HCT116 (cell line): ENCODE measurements around the gene SIGLEC12. TPM values are rescaled to one million over a fixed set of nuclear protein-coding genes. Genes with fewer than 3 reads are reported as not detected.

ENCODE experiments used
- ATAC-seq: fragments of 200-7000 bp; cut with Tn5 transposase; 2 replicates; pipeline ENCODE4 v1.9.1; 2020; ENCODE audit warnings: mild to moderate bottlenecking, moderate library complexity
- BruUV-seq: library from RNA; stranded (reverse); fragments of 400-500 nt; replicated peaks from 2 replicates; lab custom pipeline; 2021; lab: Mats Ljungman, UMichigan
- CTCF ChIA-PET: fragments of 300-600 bp; sonication (Branson Sonifier 250); formaldehyde crosslinking; loops from one replicate; lab custom pipeline; 2021; ENCODE audit warnings: antibody characterized with exemption; lab: Charles Lee
- POLR2A ChIA-PET: fragments of 300-600, 350-600 bp; sonication (Branson Sonifier 250); formaldehyde crosslinking; loops from one replicate; lab custom pipeline; 2021; ENCODE audit warnings: antibody characterized with exemption; lab: Charles Lee
- RAD21 ChIA-PET, 2 experiments: fragments of 300-600 bp; sonication (Branson Sonifier 250); formaldehyde crosslinking; loops; one replicate each; lab custom pipeline; 2023; ENCODE audit warnings: low total read pairs in 2 of 2; ENCODE audit not compliant: uncharacterized antibody in 2 of 2, unreplicated experiment in 2 of 2, low non-redundant PET in 1 of 2; lab: Charles Lee
- DNase-seq: peaks from one replicate; pipeline ENCODE4 v3.0.0-alpha.2; 2010; ENCODE audit warnings: low read depth, low spot score
- H2AFZ ChIP-seq: fragments of 200-600 bp; shearing (Covaris generic), sonication (generic); 2 replicates; pipeline ENCODE4 v1.6.1; 2017; ENCODE audit warnings: low read depth, mixed run types, mixed read lengths, antibody characterized with exemption, low read length; ENCODE audit not compliant: poor library complexity, severe bottlenecking
- H3K27ac ChIP-seq: 2 replicates; pipeline ENCODE4 v1.5.1; 2012; ENCODE audit warnings: low read depth, low read length
- H3K27me3 ChIP-seq: fragments of 200-600 bp; sonication (generic); 2 replicates; pipeline ENCODE4 v1.6.1; 2016; ENCODE audit warnings: mixed run types, low read length, mixed read lengths; ENCODE audit not compliant: insufficient read depth
- H3K36me3 ChIP-seq, 2 experiments: fragments of 200-500 bp in 1 of 2; fragments of 200-600 bp in 1 of 2; sonication (Bioruptor generic) in 1 of 2; sonication (generic) in 1 of 2; 2 replicates each; pipeline versions ENCODE4 v1.5.1 to v1.6.1; 2014 to 2016; ENCODE audit warnings: low read length in 2 of 2, inconsistent platforms in 1 of 2, mixed read lengths in 1 of 2, mixed run types in 1 of 2; ENCODE audit not compliant: insufficient read depth in 2 of 2, control insufficient read depth in 1 of 2
- H3K4me1 ChIP-seq, 2 experiments: fragments of 200-600 bp in 1 of 2; sonication (generic) in 1 of 2; 2 replicates each; pipeline versions ENCODE4 v1.5.1 to v1.6.1; 2012 to 2017; ENCODE audit warnings: low read length in 2 of 2, inconsistent platforms in 1 of 2, mild to moderate bottlenecking in 1 of 2, mixed read lengths in 1 of 2, mixed run types in 1 of 2, moderate library complexity in 1 of 2; ENCODE audit not compliant: insufficient read depth in 2 of 2, control insufficient read depth in 1 of 2
- H3K4me2 ChIP-seq: fragments of 200-600 bp; sonication (generic); 2 replicates; pipeline ENCODE4 v1.6.1; 2017; ENCODE audit warnings: mixed run types, low read length, mixed read lengths
- H3K4me3 ChIP-seq, 2 experiments: fragments of 200-600 bp in 1 of 2; sonication (generic) in 1 of 2; replicated peaks in 1 of 2; 2 replicates each; pipeline ENCODE4 v1.5.1; 2011 to 2016; ENCODE audit warnings: low read length in 2 of 2, control low read depth in 1 of 2, low read depth in 1 of 2, mild to moderate bottlenecking in 1 of 2, mixed read lengths in 1 of 2, mixed run types in 1 of 2
- H3K79me2 ChIP-seq: fragments of 200-600 bp; sonication (generic); 2 replicates; pipeline ENCODE4 v1.6.1; 2017; ENCODE audit warnings: mild to moderate bottlenecking, mixed run types, low read length, moderate library complexity, mixed read lengths; ENCODE audit not compliant: insufficient read depth
- H3K9ac ChIP-seq: fragments of 200-600 bp; sonication (generic); 2 replicates; pipeline ENCODE4 v1.6.1; 2016; ENCODE audit warnings: low read length, mixed read lengths
- H3K9me2 ChIP-seq: fragments of 200-600 bp; sonication (generic), shearing (Covaris generic); 2 replicates; pipeline ENCODE4 v1.6.1; 2017; ENCODE audit warnings: mixed run types, mild to moderate bottlenecking, moderate library complexity; ENCODE audit not compliant: insufficient read depth
- H3K9me3 ChIP-seq, 2 experiments: fragments of 200-500 bp in 1 of 2; fragments of 200-600 bp in 1 of 2; sonication (Bioruptor generic) in 1 of 2; sonication (generic) in 1 of 2; 2 replicates each; pipeline ENCODE4 v1.6.1; 2014 to 2017; ENCODE audit warnings: low read length in 2 of 2, mixed read lengths in 2 of 2, inconsistent platforms in 1 of 2, low read depth in 1 of 2, mild to moderate bottlenecking in 1 of 2, mixed run types in 1 of 2, moderate library complexity in 1 of 2; ENCODE audit not compliant: control insufficient read depth in 1 of 2, insufficient read depth in 1 of 2
- H4K20me1 ChIP-seq: fragments of 200-600 bp; sonication (generic), shearing (Covaris generic); 2 replicates; pipeline ENCODE4 v1.6.1; 2017; ENCODE audit warnings: mixed run types, mild to moderate bottlenecking, moderate library complexity; ENCODE audit not compliant: insufficient read depth
- JUND ChIP-seq: IDR thresholded peaks from 2 replicates; pipeline ENCODE4 v1.6.1; 2012
- RAD21 ChIP-seq: IDR thresholded peaks from 2 replicates; pipeline ENCODE4 v1.6.1; 2012; ENCODE audit warnings: low read depth, mild to moderate bottlenecking
- SIN3A ChIP-seq: IDR thresholded peaks from 2 replicates; pipeline ENCODE4 v1.6.1; 2012; ENCODE audit warnings: low read depth
- ZFX ChIP-seq: fragments of 450-650 bp; IDR thresholded peaks from 2 replicates; pipeline ENCODE4 v1.6.1; 2017
- intact Hi-C: fragments of 100-400 bp; cut with micrococcal nuclease; formaldehyde crosslinking; loops from 2 replicates; pipeline ENCODE4 v1.10.0; 2022
- total RNA-seq: library from RNA; stranded (reverse); gene quantifications from one replicate; pipeline ENCODE4 v1.2.1, GENCODE V29; 2021; ENCODE audit not compliant: unreplicated experiment
- TF ChIP-seq, protein P1 (sequence below), 3 experiments: fragments of 200-600 bp in 1 of 3; sonication (generic) in 1 of 3; IDR thresholded peaks in 2 of 3; conservative IDR thresholded peaks in 1 of 3; 2 replicates each; pipeline ENCODE4 v1.5.1; 2012 to 2017; ENCODE audit warnings: low read depth in 2 of 3, low read length in 2 of 3, antibody characterized with exemption in 1 of 3, borderline replicate concordance in 1 of 3, control low read depth in 1 of 3, mild to moderate bottlenecking in 1 of 3, mixed read lengths in 1 of 3, mixed run types in 1 of 3, moderate library complexity in 1 of 3; ENCODE audit not compliant: insufficient read depth in 1 of 3

Gene SIGLEC12
- total RNA-seq, 1 experiment from 2014 or later: not detected

DNA sequence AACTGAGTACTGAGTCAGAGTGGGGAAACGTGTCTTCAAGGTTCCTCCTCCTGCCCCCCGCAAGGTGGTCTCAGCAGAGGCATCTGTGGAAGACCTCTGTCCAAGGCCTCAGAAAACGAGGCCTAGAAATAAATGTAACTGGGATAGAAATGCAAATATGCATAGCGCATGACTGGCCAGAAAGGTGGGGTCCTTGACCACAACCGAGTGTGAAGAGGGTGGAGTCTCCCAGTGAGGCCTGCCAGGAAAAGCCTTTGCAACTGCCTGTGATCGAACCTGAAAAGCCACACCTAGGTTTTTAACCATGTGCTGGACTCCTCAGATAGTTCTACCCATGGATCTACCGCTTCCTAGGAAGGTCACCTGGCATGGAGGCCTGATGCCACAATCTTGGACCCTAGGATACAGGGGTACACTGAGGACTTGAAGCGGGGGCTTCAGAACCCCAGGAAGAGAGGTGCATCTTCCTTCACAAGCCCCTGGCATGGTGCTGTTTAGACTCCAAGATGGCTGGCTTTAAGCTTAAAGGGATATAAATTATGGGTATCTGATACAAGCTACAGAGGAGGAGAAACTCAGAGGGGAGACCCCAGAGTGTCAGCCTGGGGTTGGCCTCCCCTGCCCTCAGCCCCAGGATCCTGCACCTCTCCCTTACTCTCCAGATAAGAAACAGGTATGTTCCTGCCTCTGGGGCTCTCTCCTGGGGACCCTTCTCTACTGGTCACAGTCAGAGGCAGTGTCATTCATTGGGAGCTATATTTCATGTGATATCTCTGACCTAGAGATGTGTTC lies 48.1 kb upstream of the SIGLEC12 start:
- intact Hi-C loops: loop anchor here (5.0 kb wide), 1 partner anchor 127 kb away; no protein-coding TSS in a partner anchor
- no TSS peak for BruUV-seq
- ATAC-seq: no peak
- Histone ChIP-seq H4K20me1 (no peaks in the 10 kb centered on the region), H3K9me3 (no peaks in the 10 kb centered on the region), H3K36me3 (no peaks in the 10 kb centered on the region), H3K4me3 (no peak overlapping the region), H3K27me3 (peaks cover 53% of the 10 kb centered on the region), H3K27ac (no peak overlapping the region), H3K4me2 (no peak overlapping the region), H3K4me1 (no peaks in the 10 kb centered on the region), H2AFZ (no peak overlapping the region), H3K79me2 (no peaks in the 10 kb centered on the region), H3K9me2 (no peaks in the 10 kb centered on the region), H3K9ac (no peak overlapping the region)
- ChIA-PET POLR2A (no interaction called here), RAD21 (no interaction called here), CTCF (no interaction called here)
- DNase-seq: no peak
- TF ChIP-seq ZFX (no peak), RAD21 (no peak)

DNA sequence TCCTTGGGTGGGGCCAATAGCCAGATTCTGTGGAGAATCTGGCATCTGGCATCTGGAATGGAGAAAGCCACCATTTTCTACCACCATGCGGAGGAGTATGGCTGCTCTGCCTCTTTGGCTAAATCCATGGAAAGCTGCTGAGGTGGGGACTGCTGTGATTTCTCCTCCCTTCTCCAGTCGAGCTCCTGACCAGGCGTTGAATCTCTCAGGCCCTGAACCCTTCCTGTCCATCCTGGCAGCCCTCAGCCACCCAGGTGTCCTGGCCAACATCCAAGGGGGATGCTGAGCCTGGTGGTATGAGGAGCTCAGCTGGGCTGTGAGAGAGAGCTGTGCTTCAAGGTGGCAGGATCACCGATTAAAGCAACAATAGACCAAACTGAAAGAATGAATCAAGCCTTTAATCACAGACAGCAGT lies 47.3 kb upstream of the SIGLEC12 start:
- Histone ChIP-seq H3K36me3 (no peaks in the 10 kb centered on the region), H3K9me3 (no peaks in the 10 kb centered on the region), H3K79me2 (no peaks in the 10 kb centered on the region), H3K4me1 (no peaks in the 10 kb centered on the region), H3K27me3 (peaks cover 56% of the 10 kb centered on the region), H3K27ac (no peak overlapping the region), H2AFZ (no peak overlapping the region), H3K4me2 (no peak overlapping the region), H3K9me2 (no peaks in the 10 kb centered on the region), H3K4me3 (no peak overlapping the region), H3K9ac (no peak overlapping the region), H4K20me1 (no peaks in the 10 kb centered on the region)
- ChIA-PET CTCF (no interaction called here), RAD21 (no interaction called here), POLR2A (no interaction called here)
- ATAC-seq (no peak), DNase-seq (no peak)
- intact Hi-C loops: no loop called here
- no TSS peak for BruUV-seq
- TF ChIP-seq JUND (no peak), SIN3A (no peak)
- TF ChIP-seq, protein P1, sequence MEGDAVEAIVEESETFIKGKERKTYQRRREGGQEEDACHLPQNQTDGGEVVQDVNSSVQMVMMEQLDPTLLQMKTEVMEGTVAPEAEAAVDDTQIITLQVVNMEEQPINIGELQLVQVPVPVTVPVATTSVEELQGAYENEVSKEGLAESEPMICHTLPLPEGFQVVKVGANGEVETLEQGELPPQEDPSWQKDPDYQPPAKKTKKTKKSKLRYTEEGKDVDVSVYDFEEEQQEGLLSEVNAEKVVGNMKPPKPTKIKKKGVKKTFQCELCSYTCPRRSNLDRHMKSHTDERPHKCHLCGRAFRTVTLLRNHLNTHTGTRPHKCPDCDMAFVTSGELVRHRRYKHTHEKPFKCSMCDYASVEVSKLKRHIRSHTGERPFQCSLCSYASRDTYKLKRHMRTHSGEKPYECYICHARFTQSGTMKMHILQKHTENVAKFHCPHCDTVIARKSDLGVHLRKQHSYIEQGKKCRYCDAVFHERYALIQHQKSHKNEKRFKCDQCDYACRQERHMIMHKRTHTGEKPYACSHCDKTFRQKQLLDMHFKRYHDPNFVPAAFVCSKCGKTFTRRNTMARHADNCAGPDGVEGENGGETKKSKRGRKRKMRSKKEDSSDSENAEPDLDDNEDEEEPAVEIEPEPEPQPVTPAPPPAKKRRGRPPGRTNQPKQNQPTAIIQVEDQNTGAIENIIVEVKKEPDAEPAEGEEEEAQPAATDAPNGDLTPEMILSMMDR (IDR thresholded peaks at IDR 0.05 in 2 of 3, conservative IDR thresholded peaks at IDR 0.05 in 1 of 3; ENCODE audit: borderline replicate concordance in 1 of 3, insufficient read depth in 1 of 3, low read depth in 2 of 3, low read length in 2 of 3): no peak
